Eye (tissue), 1 donor: Measurements from ENCODE around the gene LRRC49.

ENCODE experiments used
- DNase-seq: peaks from one replicate; pipeline ENCODE4 v3.0.0-alpha.2; 2015

The LRRC49 gene

DNA sequence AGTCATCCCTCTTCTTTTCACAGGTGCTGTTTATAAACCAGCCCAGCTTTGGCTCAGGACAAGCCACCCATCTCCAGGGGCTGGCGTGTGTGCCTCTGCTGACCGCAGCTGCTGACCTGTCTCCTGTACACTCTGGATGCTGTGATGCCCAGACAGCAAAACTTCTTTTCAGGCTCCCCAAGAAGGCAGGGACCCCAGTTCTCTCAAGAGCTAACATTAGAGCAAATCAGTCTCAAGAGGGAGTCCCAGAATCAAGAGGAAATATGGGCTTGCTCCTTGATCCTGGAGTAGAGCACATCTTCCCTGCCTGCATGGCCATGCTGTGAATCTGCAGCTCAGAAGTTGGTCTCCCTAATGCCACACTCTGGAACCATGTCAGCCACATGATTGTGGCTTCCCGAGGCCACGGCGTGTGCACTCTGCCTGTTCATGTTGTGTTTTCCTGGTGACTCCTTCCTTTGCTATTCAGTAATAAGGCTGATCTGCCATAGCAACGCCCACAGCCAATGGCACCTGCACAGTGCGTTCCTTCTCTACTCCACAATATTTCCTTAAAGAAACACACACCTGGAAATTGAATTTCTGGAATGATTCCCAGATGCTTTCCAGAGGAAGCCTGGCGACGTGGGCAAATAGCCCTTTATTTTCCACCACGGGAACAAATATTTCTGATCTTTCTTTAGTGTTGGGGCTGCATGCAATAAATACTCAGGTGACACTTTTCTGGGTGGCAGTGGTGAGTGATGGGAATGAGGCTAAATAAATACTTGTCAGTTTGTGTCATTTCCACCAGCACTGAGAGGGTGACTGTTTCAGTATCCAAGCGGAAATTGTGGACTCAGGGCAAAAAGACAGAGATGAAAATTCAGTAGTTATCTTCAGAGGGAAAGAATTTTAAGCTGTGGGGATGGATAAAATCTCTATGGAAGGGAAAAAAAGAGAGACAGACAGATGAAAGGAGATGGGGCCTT is 200.7 kb downstream of the LRRC49 start:
- no peak for DNase-seq

DNA sequence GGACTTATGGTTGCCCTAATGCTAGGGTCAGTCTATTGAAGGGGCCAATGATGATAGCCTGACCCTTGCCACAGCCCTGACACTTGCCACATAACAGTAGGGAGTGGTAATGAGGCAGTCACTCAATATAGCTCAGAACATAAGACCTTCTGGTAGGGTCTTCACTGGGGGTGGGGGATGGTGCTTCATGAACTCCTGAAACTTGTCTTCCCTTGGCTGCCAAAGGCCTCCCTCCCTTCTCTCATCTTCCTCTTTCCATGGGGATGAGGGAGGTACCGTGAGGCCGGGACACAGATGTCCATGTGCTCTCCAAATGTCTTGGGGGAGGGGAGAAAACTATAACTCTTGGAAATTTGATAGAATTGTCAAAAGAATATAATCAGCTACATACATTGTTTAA is 201.5 kb downstream of the LRRC49 start:
- no peak for DNase-seq

DNA sequence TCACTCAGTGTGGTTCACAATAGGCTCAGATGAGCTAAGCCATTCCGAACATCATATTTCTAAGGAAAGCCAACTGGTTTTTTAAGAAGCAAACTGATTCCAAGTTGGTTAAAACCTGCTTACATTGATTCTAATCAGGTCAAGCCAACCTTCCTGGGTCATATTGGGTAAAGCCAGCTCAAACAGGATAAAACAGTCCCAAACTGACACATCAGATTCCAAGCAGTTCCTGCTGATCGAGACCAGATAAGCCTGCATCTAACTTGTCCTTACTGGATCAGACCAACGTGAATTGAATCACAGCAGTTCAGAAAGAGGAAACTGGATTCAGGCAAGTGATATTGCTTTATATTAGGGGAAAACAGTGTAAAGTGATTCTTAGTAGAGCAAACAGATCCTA is 204.1 kb downstream of the LRRC49 start:
- no peak for DNase-seq

DNA sequence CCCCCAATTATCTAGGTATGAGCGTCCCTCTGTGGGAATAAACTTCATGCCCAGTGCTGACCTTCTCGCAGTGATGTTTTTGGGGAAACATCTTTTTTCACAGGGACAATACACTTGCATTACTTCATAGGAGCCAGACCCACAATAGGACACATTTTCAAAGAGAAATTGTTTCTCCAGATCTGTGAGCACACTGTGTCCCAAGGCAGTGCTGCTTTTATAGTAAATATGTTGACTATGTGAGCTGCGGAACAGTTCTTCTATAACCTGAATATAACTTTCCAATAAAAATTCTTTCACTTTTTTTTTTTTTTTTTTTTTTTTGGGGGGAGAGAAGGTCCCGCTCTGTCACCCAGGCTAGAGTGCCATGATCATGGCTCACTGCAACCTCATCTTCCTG is 205.3 kb downstream of the LRRC49 start:
- DNase-seq, result no peak

DNA sequence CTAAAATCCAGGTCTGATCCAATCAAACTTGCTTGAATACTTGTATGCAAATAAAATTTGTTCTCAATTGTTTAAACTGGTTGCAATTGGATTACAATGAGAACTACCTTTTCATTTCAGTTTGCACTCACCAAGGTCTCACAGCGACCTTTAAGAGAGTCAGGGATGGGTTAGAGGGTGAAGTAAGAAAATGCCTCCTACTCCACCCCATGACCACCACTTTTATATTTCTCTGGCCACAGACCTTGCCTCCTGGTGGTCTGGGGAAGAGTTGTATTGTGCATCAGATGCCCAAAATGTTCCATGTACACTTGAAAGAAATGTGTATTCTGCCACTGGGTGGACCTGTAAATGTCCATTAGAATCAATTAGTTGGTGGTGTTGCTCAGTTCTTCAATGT is 206.3 kb downstream of the LRRC49 start:
- no peak for DNase-seq
